HepG2 (cell line): ENCODE measurements around the gene EIF2AK2. TPM values are rescaled to one million over a fixed set of nuclear protein-coding genes. Genes with fewer than 3 reads are reported as not detected.

Source experiments
- CAMTA2 ChIP-seq: sonication (generic); formaldehyde crosslinking; IDR thresholded peaks from 2 replicates; pipeline ENCODE4 v1.4.0; 2020; ENCODE audit warnings: mild to moderate bottlenecking, missing genetic modification reagents, borderline replicate concordance
- CREB1 ChIP-seq, 2 experiments: fragments of 450-650 bp in 1 of 2; IDR thresholded peaks; 2 replicates each; pipeline ENCODE4 v1.6.1; 2016 to 2017; ENCODE audit warnings: control low read depth in 1 of 2, mild to moderate bottlenecking in 1 of 2, missing compliant biosample characterization in 1 of 2, missing genetic modification characterization in 1 of 2
- DMAP1 ChIP-seq: IDR thresholded peaks from 2 replicates; pipeline ENCODE4 v1.6.1; 2016
- HOXA7 ChIP-seq: sonication (generic); formaldehyde crosslinking; IDR thresholded peaks from 2 replicates; pipeline ENCODE4 v1.8.1; 2022; ENCODE audit warnings: mild to moderate bottlenecking, missing genetic modification reagents, moderate library complexity
- LCORL ChIP-seq, 2 experiments: fragments of 450-650 bp in 1 of 2; sonication (generic) in 1 of 2; formaldehyde crosslinking in 1 of 2; IDR thresholded peaks; 2 replicates each; pipeline versions ENCODE4 v1.5.0 to v1.6.1; 2017 to 2020; ENCODE audit warnings: antibody characterized with exemption in 1 of 2, missing genetic modification reagents in 1 of 2
- NAIF1 ChIP-seq: sonication (generic); formaldehyde crosslinking; IDR thresholded peaks from 2 replicates; pipeline ENCODE4 v1.5.0; 2020; ENCODE audit warnings: mild to moderate bottlenecking, missing genetic modification reagents, borderline replicate concordance
- SALL2 ChIP-seq: sonication (generic); formaldehyde crosslinking; IDR thresholded peaks from 2 replicates; pipeline ENCODE4 v1.8.1; 2023; ENCODE audit warnings: mild to moderate bottlenecking, missing genetic modification reagents, inconsistent platforms
- ZNF552 ChIP-seq: sonication (generic); formaldehyde crosslinking; IDR thresholded peaks from 2 replicates; pipeline ENCODE4 v1.9.0; 2022; ENCODE audit warnings: missing genetic modification reagents, mild to moderate bottlenecking, borderline replicate concordance
- ZSCAN29 ChIP-seq: sonication (generic); formaldehyde crosslinking; conservative IDR thresholded peaks from 2 replicates; pipeline ENCODE4 v1.4.0; 2020; ENCODE audit warnings: mild to moderate bottlenecking, missing genetic modification reagents
- polyA plus RNA-seq, 8 experiments: library from polyadenylated mRNA; depleted of rRNA in 3 of 8; stranded (reverse) in 7 of 8; unstranded in 1 of 8; fragments of >200 nt; fragmentation: Illumina TruSeq in 4 of 8; extraction: Trizol in 4 of 8; gene quantifications; 2 replicates each; pipeline versions ENCODE4 v1.2.1 to v1.2.3, GENCODE V29; 2011 to 2016; ENCODE audit warnings: low read depth in 4 of 8, missing spikeins in 1 of 8, mixed read lengths in 1 of 8; ENCODE audit not compliant: insufficient read depth in 1 of 8
- total RNA-seq, 5 experiments: library from RNA; depleted of rRNA; stranded (reverse); fragments of >200 nt; fragmentation: Illumina TruSeq; extraction: Trizol; gene quantifications; 2 replicates each; pipeline ENCODE4 v1.2.3, GENCODE V29; 2016; ENCODE audit warnings: low read depth in 1 of 5
- TF ChIP-seq, protein P1 (sequence below): IDR thresholded peaks from 2 replicates; pipeline ENCODE4 v1.6.1; 2016; ENCODE audit warnings: missing compliant biosample characterization, missing genetic modification reagents, borderline replicate concordance
- TF ChIP-seq, protein P2 (sequence below): conservative IDR thresholded peaks from 2 replicates; pipeline ENCODE4 v1.6.1; 2018; ENCODE audit warnings: missing genetic modification reagents
- TF ChIP-seq, protein P3 (sequence below): fragments of 450-650 bp; IDR thresholded peaks from 2 replicates; pipeline ENCODE4 v1.6.1; 2017; ENCODE audit warnings: mild to moderate bottlenecking
- TF ChIP-seq, protein P4 (sequence below): sonication (generic); IDR thresholded peaks from 2 replicates; pipeline ENCODE4 v1.6.1; 2016; ENCODE audit warnings: low read depth, borderline replicate concordance

EIF2AK2 gene
- total and polyA plus RNA-seq, 2 of the 13 experiments (the other 11 are each of a cell fraction or from before 2014, with no cell fraction given): 10.2 to 26.1 TPM

DNA sequence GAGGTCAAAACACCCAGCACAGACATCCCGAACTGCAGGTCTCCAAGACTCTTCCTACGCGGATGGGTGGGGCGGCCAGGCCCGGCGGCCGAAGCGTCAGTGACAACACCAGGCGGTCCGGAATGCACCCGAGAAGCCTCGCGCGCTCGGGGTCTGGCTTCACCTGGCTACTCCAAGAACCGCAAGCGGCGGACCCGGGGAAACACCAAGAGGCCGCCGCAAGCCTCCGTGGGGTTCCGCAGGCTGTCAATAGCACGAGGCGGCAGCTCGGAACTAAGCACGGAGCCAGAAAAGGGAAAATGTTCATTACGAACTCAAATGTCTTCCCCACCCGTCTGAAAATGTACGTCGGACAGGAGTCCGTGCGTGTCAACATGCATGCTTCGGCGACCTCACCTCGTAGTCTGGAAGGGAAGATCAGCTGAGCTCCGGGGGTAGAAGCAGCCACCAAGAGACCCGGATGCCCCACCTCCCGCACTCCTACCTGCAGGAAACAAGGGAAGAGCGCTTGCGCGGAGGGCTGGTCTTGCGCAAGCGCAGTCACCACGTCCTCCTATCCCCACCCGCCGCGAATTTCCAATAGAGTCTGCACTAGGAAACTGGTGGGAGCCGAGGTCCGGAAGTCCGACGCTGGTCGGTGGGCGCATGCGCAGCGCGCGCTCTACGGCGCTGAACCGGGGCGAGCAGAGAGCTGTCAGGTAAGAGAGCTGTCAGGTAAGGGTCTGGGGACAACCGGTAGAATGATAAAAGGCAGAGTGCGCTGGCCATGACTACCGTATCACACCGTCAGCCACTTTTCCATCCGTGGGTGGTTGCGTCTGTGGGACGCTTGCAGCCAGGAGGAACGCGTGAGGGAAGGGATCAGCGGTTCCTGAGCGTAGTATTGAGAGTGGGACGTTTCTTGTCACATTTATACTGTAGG, 72.6 kb downstream of the EIF2AK2 start, which contains the start of the genes GPATCH11 and HEATR5B (continued):
- TF ChIP-seq, protein P1, sequence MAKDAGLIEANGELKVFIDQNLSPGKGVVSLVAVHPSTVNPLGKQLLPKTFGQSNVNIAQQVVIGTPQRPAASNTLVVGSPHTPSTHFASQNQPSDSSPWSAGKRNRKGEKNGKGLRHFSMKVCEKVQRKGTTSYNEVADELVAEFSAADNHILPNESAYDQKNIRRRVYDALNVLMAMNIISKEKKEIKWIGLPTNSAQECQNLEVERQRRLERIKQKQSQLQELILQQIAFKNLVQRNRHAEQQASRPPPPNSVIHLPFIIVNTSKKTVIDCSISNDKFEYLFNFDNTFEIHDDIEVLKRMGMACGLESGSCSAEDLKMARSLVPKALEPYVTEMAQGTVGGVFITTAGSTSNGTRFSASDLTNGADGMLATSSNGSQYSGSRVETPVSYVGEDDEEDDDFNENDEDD (CRISPR knock-in tag): peak; percentile 81; the same call in 1 of the 2 replicates
- TF ChIP-seq CAMTA2 (CRISPR knock-in tag) (peak; percentile 95; the same call in 1 of the 2 replicates), CREB1 (IDR thresholded peaks at IDR 0.05) (peak; percentile 22; the same call in 1 of the 2 replicates), CREB1 (CRISPR knock-in tag; IDR thresholded peaks at IDR 0.05) (peak; percentile 63; the same call in 1 of the 2 replicates), ZNF552 (peak; percentile 17; the same call in 1 of the 2 replicates), DMAP1 (peak; percentile 89), NAIF1 (CRISPR knock-in tag) (peak; percentile 75), HOXA7 (peak; percentile 39; the same call in 1 of the 2 replicates), LCORL (IDR thresholded peaks at IDR 0.05) (no peak), LCORL (CRISPR knock-in tag; IDR thresholded peaks at IDR 0.05) (peak; percentile 89; the same call in 1 of the 2 replicates), ZSCAN29 (CRISPR knock-in tag) (no peak), SALL2 (no peak; the same call in 1 of the 2 replicates)
- TF ChIP-seq, protein P2, sequence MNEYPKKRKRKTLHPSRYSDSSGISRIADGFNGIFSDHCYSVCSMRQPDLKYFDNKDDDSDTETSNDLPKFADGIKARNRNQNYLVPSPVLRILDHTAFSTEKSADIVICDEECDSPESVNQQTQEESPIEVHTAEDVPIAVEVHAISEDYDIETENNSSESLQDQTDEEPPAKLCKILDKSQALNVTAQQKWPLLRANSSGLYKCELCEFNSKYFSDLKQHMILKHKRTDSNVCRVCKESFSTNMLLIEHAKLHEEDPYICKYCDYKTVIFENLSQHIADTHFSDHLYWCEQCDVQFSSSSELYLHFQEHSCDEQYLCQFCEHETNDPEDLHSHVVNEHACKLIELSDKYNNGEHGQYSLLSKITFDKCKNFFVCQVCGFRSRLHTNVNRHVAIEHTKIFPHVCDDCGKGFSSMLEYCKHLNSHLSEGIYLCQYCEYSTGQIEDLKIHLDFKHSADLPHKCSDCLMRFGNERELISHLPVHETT (CRISPR knock-in tag): 0 out of 2 replicates have a peak, but pooled peaks have one; percentile 17
- TF ChIP-seq, protein P3, sequence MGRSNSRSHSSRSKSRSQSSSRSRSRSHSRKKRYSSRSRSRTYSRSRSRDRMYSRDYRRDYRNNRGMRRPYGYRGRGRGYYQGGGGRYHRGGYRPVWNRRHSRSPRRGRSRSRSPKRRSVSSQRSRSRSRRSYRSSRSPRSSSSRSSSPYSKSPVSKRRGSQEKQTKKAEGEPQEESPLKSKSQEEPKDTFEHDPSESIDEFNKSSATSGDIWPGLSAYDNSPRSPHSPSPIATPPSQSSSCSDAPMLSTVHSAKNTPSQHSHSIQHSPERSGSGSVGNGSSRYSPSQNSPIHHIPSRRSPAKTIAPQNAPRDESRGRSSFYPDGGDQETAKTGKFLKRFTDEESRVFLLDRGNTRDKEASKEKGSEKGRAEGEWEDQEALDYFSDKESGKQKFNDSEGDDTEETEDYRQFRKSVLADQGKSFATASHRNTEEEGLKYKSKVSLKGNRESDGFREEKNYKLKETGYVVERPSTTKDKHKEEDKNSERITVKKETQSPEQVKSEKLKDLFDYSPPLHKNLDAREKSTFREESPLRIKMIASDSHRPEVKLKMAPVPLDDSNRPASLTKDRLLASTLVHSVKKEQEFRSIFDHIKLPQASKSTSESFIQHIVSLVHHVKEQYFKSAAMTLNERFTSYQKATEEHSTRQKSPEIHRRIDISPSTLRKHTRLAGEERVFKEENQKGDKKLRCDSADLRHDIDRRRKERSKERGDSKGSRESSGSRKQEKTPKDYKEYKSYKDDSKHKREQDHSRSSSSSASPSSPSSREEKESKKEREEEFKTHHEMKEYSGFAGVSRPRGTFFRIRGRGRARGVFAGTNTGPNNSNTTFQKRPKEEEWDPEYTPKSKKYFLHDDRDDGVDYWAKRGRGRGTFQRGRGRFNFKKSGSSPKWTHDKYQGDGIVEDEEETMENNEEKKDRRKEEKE: no peak
- TF ChIP-seq, protein P4, sequence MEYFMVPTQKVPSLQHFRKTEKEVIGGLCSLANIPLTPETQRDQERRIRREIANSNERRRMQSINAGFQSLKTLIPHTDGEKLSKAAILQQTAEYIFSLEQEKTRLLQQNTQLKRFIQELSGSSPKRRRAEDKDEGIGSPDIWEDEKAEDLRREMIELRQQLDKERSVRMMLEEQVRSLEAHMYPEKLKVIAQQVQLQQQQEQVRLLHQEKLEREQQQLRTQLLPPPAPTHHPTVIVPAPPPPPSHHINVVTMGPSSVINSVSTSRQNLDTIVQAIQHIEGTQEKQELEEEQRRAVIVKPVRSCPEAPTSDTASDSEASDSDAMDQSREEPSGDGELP: peak; percentile 98
